Transverse colon (tissue), 4 donors: ENCODE data around the gene FAM89B. TPM values are rescaled to one million over a fixed set of nuclear protein-coding genes. Genes with fewer than 3 reads are reported as not detected.

Experiments
- DNase-seq: peaks from one replicate; pipeline ENCODE4 v3.0.0-alpha.2; 2019
- H3K27ac ChIP-seq, 4 donors: fragments of 200-600 bp; sonication (generic); 2 replicates each; pipeline ENCODE4 v1.5.1; 2016 to 2018; ENCODE audit warnings: inconsistent platforms in 4 of 4
- H3K27me3 ChIP-seq: fragments of 200-600 bp; sonication (generic); 2 replicates; pipeline ENCODE4 v1.5.1; 2017; ENCODE audit warnings: inconsistent platforms
- H3K36me3 ChIP-seq, 4 donors: fragments of 200-600 bp; sonication (generic); 2 replicates each; pipeline ENCODE4 v1.5.1; 2017 to 2019; ENCODE audit warnings: inconsistent platforms in 4 of 4
- H3K4me1 ChIP-seq, 4 donors: fragments of 200-600 bp; sonication (generic); 2 replicates each; pipeline ENCODE4 v1.5.1; 2017 to 2020; ENCODE audit warnings: inconsistent platforms in 4 of 4
- H3K4me3 ChIP-seq, 4 donors: fragments of 200-600 bp; sonication (generic); 1 replicate in 1 of 4; 2 replicates in 3 of 4; pipeline versions ENCODE4 v1.5.1 to v1.6.1; 2017 to 2019; ENCODE audit warnings: inconsistent platforms in 4 of 4
- H3K9me3 ChIP-seq, 2 donors: fragments of 200-600 bp; sonication (generic); 2 replicates each; pipeline ENCODE4 v1.5.1; 2017 to 2019; ENCODE audit warnings: inconsistent platforms in 2 of 2
- EP300 ChIP-seq: sonication (generic); formaldehyde crosslinking; IDR thresholded peaks from one replicate; pipeline ENCODE4 v1.6.1; 2017; ENCODE audit warnings: antibody characterized with exemption, low read depth
- POLR2A ChIP-seq: fragments of 450-650 bp; IDR thresholded peaks from one replicate; pipeline ENCODE4 v1.6.1; 2016; ENCODE audit warnings: antibody characterized with exemption, mild to moderate bottlenecking, moderate library complexity
- POLR2AphosphoS5 ChIP-seq, 3 donors: sonication (generic); formaldehyde crosslinking; IDR thresholded peaks; one replicate each; pipeline ENCODE4 v1.6.1; 2016; ENCODE audit warnings: antibody characterized with exemption in 3 of 3
- WGBS, 2 donors: methylation state at CpG; one replicate each; pipeline ENCODE4 v1.1.5; 2018; ENCODE audit warnings: low coverage in 1 of 2; 5-methylcytosine and 5-hydroxymethylcytosine counted together
- in situ Hi-C, 4 donors: fragments of 200-750 bp; cut with MboI; loops; one replicate each; pipeline versions ENCODE4 v1.15.0 to v1.15.1; 2017; ENCODE audit warnings: low sequenced_read_pairs in 3 of 4, low pct_ligation_motif_present in 1 of 4, low pct_unique_long_range_greater_than_20kb in 1 of 4
- intact Hi-C: fragments of 100-400 bp; cut with DNase I; formaldehyde crosslinking; loops from one replicate; pipeline ENCODE4 v1.15.1; 2023; ENCODE audit warnings: low total_unique reads
- small RNA-seq, 4 donors: library from RNA; depleted of rRNA; stranded (forward); fragments of <200 nt; gene quantifications; one replicate each; pipeline ENCODE3, GENCODE V24; 2016
- total RNA-seq, 4 donors: library from RNA; depleted of rRNA; stranded (reverse); fragments of >200 nt; gene quantifications; one replicate each; pipeline ENCODE4 v1.1.0, GENCODE V29; 2016
- TF ChIP-seq, protein P1 (sequence below), 5 experiments: fragments of 200-600 bp in 3 of 5; fragments of 450-650 bp in 2 of 5; sonication (generic) in 3 of 5; IDR thresholded peaks; 1 replicate in 2 of 5; 2 replicates in 3 of 5; pipeline ENCODE4 v1.5.1; 2016 to 2017; ENCODE audit warnings: antibody characterized with exemption in 5 of 5, inconsistent platforms in 3 of 5, mild to moderate bottlenecking in 2 of 5, moderate library complexity in 1 of 5

Gene FAM89B
- total RNA-seq, 4 donors from 2014 or later = 25.2 to 254 (median 51.6) TPM

- no peak for DNase-seq
- intact Hi-C loops = no loop called here
- H3K27ac ChIP-seq = no peak overlapping the region
Measured at GRCh38 chr11:65620666-65621065, 48.3 kb downstream of the FAM89B start.

GRCh38 chr11:65621460-65621859, 49.1 kb downstream of the FAM89B start:
- Histone ChIP-seq H3K9me3 (no peaks in the 10 kb centered on the region), H3K4me1 (peaks cover 3 to 12% (median 10%) of the 10 kb centered on the region in 4 donors), H3K27ac (no peak overlapping the region), H3K27me3 (no peaks in the 10 kb centered on the region), H3K4me3 (no peak overlapping the region), H3K36me3 (peaks cover 0 to 26% (median 8%) of the 10 kb centered on the region in 4 donors)
- DNase-seq = no peak
- intact Hi-C loops = no loop called here
- TF ChIP-seq POLR2A (no peak), POLR2AphosphoS5 (IDR thresholded peaks at IDR 0.05) (no peak), EP300 (no peak)
- TF ChIP-seq, protein P1, sequence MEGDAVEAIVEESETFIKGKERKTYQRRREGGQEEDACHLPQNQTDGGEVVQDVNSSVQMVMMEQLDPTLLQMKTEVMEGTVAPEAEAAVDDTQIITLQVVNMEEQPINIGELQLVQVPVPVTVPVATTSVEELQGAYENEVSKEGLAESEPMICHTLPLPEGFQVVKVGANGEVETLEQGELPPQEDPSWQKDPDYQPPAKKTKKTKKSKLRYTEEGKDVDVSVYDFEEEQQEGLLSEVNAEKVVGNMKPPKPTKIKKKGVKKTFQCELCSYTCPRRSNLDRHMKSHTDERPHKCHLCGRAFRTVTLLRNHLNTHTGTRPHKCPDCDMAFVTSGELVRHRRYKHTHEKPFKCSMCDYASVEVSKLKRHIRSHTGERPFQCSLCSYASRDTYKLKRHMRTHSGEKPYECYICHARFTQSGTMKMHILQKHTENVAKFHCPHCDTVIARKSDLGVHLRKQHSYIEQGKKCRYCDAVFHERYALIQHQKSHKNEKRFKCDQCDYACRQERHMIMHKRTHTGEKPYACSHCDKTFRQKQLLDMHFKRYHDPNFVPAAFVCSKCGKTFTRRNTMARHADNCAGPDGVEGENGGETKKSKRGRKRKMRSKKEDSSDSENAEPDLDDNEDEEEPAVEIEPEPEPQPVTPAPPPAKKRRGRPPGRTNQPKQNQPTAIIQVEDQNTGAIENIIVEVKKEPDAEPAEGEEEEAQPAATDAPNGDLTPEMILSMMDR (IDR thresholded peaks at IDR 0.05) = no peak
- WGBS, 2 donors = 93 to 99% methylated on average over 3 to 14 of the region's 14 CpGs
- in situ Hi-C loops = no loop called here

More at GRCh38 chr11:65620666-65621065, 48.3 kb downstream of the FAM89B start:
- H3K4me3 ChIP-seq = no peak overlapping the region
- H3K4me1 ChIP-seq = peaks cover 3 to 16% (median 13%) of the 10 kb centered on the region in 4 donors
- H3K36me3 ChIP-seq = peaks cover 0 to 25% (median 8%) of the 10 kb centered on the region in 4 donors
- no peaks in the 10 kb centered on the region for H3K9me3 ChIP-seq
- in situ Hi-C loops = no loop called here
- H3K27me3 ChIP-seq = no peaks in the 10 kb centered on the region
- whole genome bisulfite sequencing, 2 donors = 93 to 100% methylated on average over 1 to 19 of the region's 19 CpGs
- no peak for TF ChIP-seq EP300
- no peak for TF ChIP-seq POLR2AphosphoS5 (IDR thresholded peaks at IDR 0.05)
- TF ChIP-seq, protein P1 (IDR thresholded peaks at IDR 0.05) = no peak
- no peak for TF ChIP-seq POLR2A

DNA sequence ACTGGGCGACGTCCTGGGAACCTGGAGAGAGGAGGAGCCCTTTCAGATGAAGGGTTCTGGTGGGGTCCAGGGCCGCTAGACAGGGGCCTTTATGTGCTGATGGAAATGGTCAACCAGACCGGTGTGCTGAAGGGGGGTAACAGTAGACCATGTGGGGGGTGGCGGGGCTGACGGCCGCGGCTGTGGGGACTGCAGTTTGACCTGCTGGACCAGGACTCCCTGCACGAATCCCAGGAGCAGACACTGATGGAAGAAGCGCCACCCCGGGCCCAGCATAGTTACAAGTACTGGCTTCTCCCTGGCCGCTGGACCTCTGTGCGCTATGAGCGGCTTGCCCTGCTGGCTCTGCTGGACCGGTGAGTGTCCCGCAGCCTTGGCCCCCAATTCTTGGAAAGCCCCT, 49.7 kb downstream of the FAM89B start:
- in situ Hi-C loops (no loop called here), intact Hi-C loops (no loop called here)
- H3K27ac ChIP-seq = no peak overlapping the region
- H3K4me1 ChIP-seq = peaks cover 0 to 7% (median 5%) of the 10 kb centered on the region in 4 donors
- no peak overlapping the region for H3K4me3 ChIP-seq
- TF ChIP-seq POLR2A (no peak), POLR2AphosphoS5 (IDR thresholded peaks at IDR 0.05) (no peak), EP300 (no peak)
- TF ChIP-seq, protein P1 (IDR thresholded peaks at IDR 0.05) = no peak
- peaks cover 0 to 30% (median 8%) of the 10 kb centered on the region in 4 donors for H3K36me3 ChIP-seq
- no peak for DNase-seq
- H3K27me3 ChIP-seq = no peaks in the 10 kb centered on the region
- H3K9me3 ChIP-seq = no peaks in the 10 kb centered on the region
- WGBS, 2 donors = 90 to 96% methylated on average over 2 to 15 of the region's 16 CpGs

DNA sequence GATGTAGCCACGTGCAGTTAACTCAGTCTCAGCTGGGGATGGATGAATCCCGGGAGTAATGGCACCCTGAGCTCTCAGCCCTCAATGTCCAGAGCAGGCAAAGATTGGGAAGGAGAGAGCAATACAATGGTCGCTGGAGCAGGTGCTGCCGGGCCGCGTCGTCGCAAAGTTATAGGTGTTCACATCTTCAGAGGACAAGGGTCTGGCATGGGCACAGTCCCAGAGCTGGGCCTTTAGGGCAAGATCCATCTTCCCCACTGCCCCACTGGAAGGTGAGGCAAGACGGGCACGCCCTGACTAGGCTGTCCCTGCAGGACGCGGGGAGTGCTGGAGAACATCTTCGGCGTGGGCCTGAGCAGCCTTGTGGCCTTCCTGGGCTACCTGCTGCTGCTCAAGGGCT, 50.8 kb downstream of the FAM89B start:
- intact Hi-C loops = no loop called here
- in situ Hi-C loops = no loop called here

More for the DNA sequence above, 50.8 kb downstream of the FAM89B start:
- Histone ChIP-seq H3K36me3 (peaks cover 0 to 28% (median 5%) of the 10 kb centered on the region in 4 donors), H3K4me1 (peaks cover 0 to 3% (median 0%) of the 10 kb centered on the region in 4 donors), H3K4me3 (no peak overlapping the region), H3K9me3 (no peaks in the 10 kb centered on the region), H3K27ac (no peak overlapping the region), H3K27me3 (no peaks in the 10 kb centered on the region)
- DNase-seq = no peak
- TF ChIP-seq EP300 = no peak
- TF ChIP-seq POLR2AphosphoS5 (IDR thresholded peaks at IDR 0.05) = no peak
- 89% methylated on average over 14 of the region's 14 CpGs; no CpG with 5 or more reads in 1 of the 2 donors for WGBS, 2 donors

Small RNA genes within 50 kb of the gene (small RNA-seq; reads per million reads assigned to genes)
- gene AP001362.1 = 0 reads per million in 4 donors

Other genes with a start within 250 kb of the FAM89B start
- gene DPF2, start 238.7 kb upstream of the FAM89B start, total RNA-seq = 10 to 100 TPM; 29.1 to 50.9 (median 37.6) TPM
- gene TIGD3, start 217.8 kb upstream of the FAM89B start, total RNA-seq = 1 to 10 TPM in 1 of 4 donors, under 1 TPM in 2, not detected in 1; 0.48 to 3.0 (median 0.75) TPM
- 1 to 10 TPM; 2.2 to 5.6 (median 5.2) TPM for gene SLC25A45, start 189.9 kb upstream of the FAM89B start, total RNA-seq
- gene FRMD8, start 185.9 kb upstream of the FAM89B start, total RNA-seq = 100 to 1,000 TPM in 3 of 4 donors, 10 to 100 TPM in 1; 64.3 to 164 (median 128) TPM
- gene NEAT1, start 149.7 kb upstream of the FAM89B start, total RNA-seq = 100 to 1,000 TPM; 370 to 782 (median 680) TPM
- gene MALAT1, start 73.5 kb upstream of the FAM89B start, total RNA-seq = over 10,000 TPM; 17,948 to 48,028 (median 23,406) TPM
- gene SCYL1, start 47.5 kb upstream of the FAM89B start, total RNA-seq = 10 to 100 TPM; 41.0 to 78.4 (median 69.2) TPM
- gene LTBP3, start 14.2 kb upstream of the FAM89B start, total RNA-seq = 100 to 1,000 TPM in 2 of 4 donors, 10 to 100 TPM in 2; 48.7 to 467 (median 140) TPM
- 10 to 100 TPM in 3 of 4 donors, 1 to 10 TPM in 1; 6.4 to 38.4 (median 27.9) TPM for gene ZNRD2, start 2.1 kb upstream of the FAM89B start, total RNA-seq
- 100 to 1,000 TPM in 2 of 4 donors, 10 to 100 TPM in 2; 90.2 to 215 (median 106) TPM for gene EHBP1L1, start 3.5 kb downstream of the FAM89B start, total RNA-seq
- 1 to 10 TPM in 1 of 4 donors, under 1 TPM in 1, not detected in 2; 0.27 to 1.6 TPM for gene KCNK7, start 23.3 kb downstream of the FAM89B start, total RNA-seq
- gene MAP3K11, start 41.7 kb downstream of the FAM89B start, total RNA-seq = 100 to 1,000 TPM in 2 of 4 donors, 10 to 100 TPM in 2; 82.3 to 211 (median 94.8) TPM
- 10 to 100 TPM; 56.4 to 89.0 (median 62.4) TPM for gene PCNX3, start 43.2 kb downstream of the FAM89B start, total RNA-seq
- gene SIPA1, start 65.6 kb downstream of the FAM89B start, total RNA-seq = 100 to 1,000 TPM in 1 of 4 donors, 10 to 100 TPM in 3; 22.4 to 174 (median 30.9) TPM
- gene RELA, start 90.4 kb downstream of the FAM89B start, total RNA-seq = 10 to 100 TPM; 45.8 to 95.8 (median 58.4) TPM
- gene KAT5, start 139.7 kb downstream of the FAM89B start, total RNA-seq = 100 to 1,000 TPM in 1 of 4 donors, 10 to 100 TPM in 3; 51.6 to 203 (median 74.1) TPM
- 100 to 1,000 TPM in 2 of 4 donors, 10 to 100 TPM in 2; 70.2 to 231 (median 111) TPM for gene RNASEH2C, start 148.3 kb downstream of the FAM89B start, total RNA-seq
- gene AP5B1, start 208.4 kb downstream of the FAM89B start, total RNA-seq = 10 to 100 TPM; 24.9 to 33.7 (median 28.2) TPM
- 10 to 100 TPM; 19.9 to 44.8 (median 33.8) TPM for gene OVOL1, start 214.5 kb downstream of the FAM89B start, total RNA-seq